Measurements from ENCODE around the gene CD36. TPM values are rescaled to one million over a fixed set of nuclear protein-coding genes. Genes with fewer than 3 reads are reported as not detected.

The CD36 gene
- total RNA-seq, 1 experiment from 2014 or later, result 0.46 TPM

- Histone ChIP-seq H3K4me1 (ENCODE audit: control insufficient read depth, insufficient read depth, low read length) (no peaks in the 10 kb centered on the region), H3K27ac (ENCODE audit: low read length) (no peak overlapping the region), H3K36me3 (ENCODE audit: control insufficient read depth, insufficient read depth, low read length) (no peaks in the 10 kb centered on the region), H3K27me3 (ENCODE audit: control insufficient read depth, insufficient read depth, low read length) (no peaks in the 10 kb centered on the region), H3K4me3 (ENCODE audit: low read depth in 2 of 2, low read length in 2 of 2) (no peak overlapping the region), H3K9me3 (ENCODE audit: control insufficient read depth, insufficient read depth, low read depth, low read length) (no peaks in the 10 kb centered on the region)
- intact Hi-C loops (cut with micrococcal nuclease; ENCODE audit: unreplicated experiment), result no loop called here
- in situ Hi-C loops (cut with HindIII; ENCODE audit: low pct_unique_long_range_greater_than_20kb, low sequenced_read_pairs), result no loop called here
- POLR2A ChIA-PET, result no interaction called here
- CTCF ChIA-PET, result interaction anchor here (0.6 to 0.7 kb wide), 3 partner anchors 73 to 695 kb away, joined by 4 read pairs; no protein-coding TSS in a partner anchor
- DNase-seq (ENCODE audit: low read depth, low spot score) (no peak), ATAC-seq (no peak)
- TF ChIP-seq POLR2AphosphoS5 (IDR thresholded peaks at IDR 0.05; ENCODE audit: low read depth, low read length) (no peak), SIN3A (IDR thresholded peaks at IDR 0.05; ENCODE audit: borderline replicate concordance, insufficient read depth, low read depth, low read length) (no peak), TCF7L2 (IDR thresholded peaks at IDR 0.05; ENCODE audit: low read depth, low read length) (no peak), CTCF (IDR thresholded peaks at IDR 0.05) (no peak), REST (IDR thresholded peaks at IDR 0.05; ENCODE audit: insufficient read depth in 1 of 2, low read depth in 2 of 2, low read length in 1 of 2) (no peak)
- BruUV-seq (replicated peaks), result no TSS peak
These were observed 40.3 kb downstream of the CD36 start for GRCh38 chr7:80678707-80679106.

- ATAC-seq, result no peak
- H3K36me3 ChIP-seq (ENCODE audit: control insufficient read depth, insufficient read depth, low read length), result no peaks in the 10 kb centered on the region
- POLR2A ChIA-PET, result interaction anchor here (0.6 kb wide), 1 partner anchor 13 kb away, joined by 9 read pairs; no protein-coding TSS in a partner anchor
- H3K4me1 ChIP-seq (ENCODE audit: control insufficient read depth, insufficient read depth, low read length), result no peaks in the 10 kb centered on the region
- in situ Hi-C loops (cut with HindIII; ENCODE audit: low pct_unique_long_range_greater_than_20kb, low sequenced_read_pairs), result no loop called here
- no peak for TF ChIP-seq TCF7L2 (IDR thresholded peaks at IDR 0.05; ENCODE audit: low read depth, low read length)
- no peak for TF ChIP-seq CTCF (IDR thresholded peaks at IDR 0.05)
- TF ChIP-seq SIN3A (IDR thresholded peaks at IDR 0.05; ENCODE audit: borderline replicate concordance, insufficient read depth, low read depth, low read length), result no peak
- no peak for TF ChIP-seq REST (IDR thresholded peaks at IDR 0.05; ENCODE audit: insufficient read depth in 1 of 2, low read depth in 2 of 2, low read length in 1 of 2)
- TF ChIP-seq POLR2AphosphoS5 (IDR thresholded peaks at IDR 0.05; ENCODE audit: low read depth, low read length), result no peak
- no peaks in the 10 kb centered on the region for H3K9me3 ChIP-seq (ENCODE audit: control insufficient read depth, insufficient read depth, low read depth, low read length)
- DNase-seq (ENCODE audit: low read depth, low spot score), result no peak
- intact Hi-C loops (cut with micrococcal nuclease; ENCODE audit: unreplicated experiment), result no loop called here
- CTCF ChIA-PET, result interaction anchor here (1.0 kb wide), 1 partner anchor 252 kb away, joined by 3 read pairs; no protein-coding TSS in a partner anchor
- no TSS peak for BruUV-seq (replicated peaks)
- H3K4me3 ChIP-seq (ENCODE audit: low read depth in 2 of 2, low read length in 2 of 2), result no peak overlapping the region
- H3K27me3 ChIP-seq (ENCODE audit: control insufficient read depth, insufficient read depth, low read length), result no peaks in the 10 kb centered on the region
- H3K27ac ChIP-seq (ENCODE audit: low read length), result no peak overlapping the region
These were observed 41.8 kb downstream of the CD36 start for GRCh38 chr7:80679921-80680907.

All from Panc1 (cell line).